Measurements from ENCODE around the gene PHC2. TPM values are rescaled to one million over a fixed set of nuclear protein-coding genes. Genes with fewer than 3 reads are reported as not detected.

PHC2 gene
- total and polyA plus RNA-seq, 8 donors: 70.8 to 140 (median 109) TPM

- no peak for DNase-seq
- Histone ChIP-seq H3K4me1 (peaks cover 71 to 87% (median 84%) of the 10 kb centered on the region in 4 donors), H3K27ac (peak overlapping the region; percentile 61 to 100 (median 99)), H3K9me3 (no peaks in the 10 kb centered on the region), H3K27me3 (no peaks in the 10 kb centered on the region), H3K36me3 (peaks cover 0 to 20% (median 6%) of the 10 kb centered on the region in 4 donors), H3K4me3 (peak overlapping the region in 2 of 4 donors; percentile 81 to 92)
- TF ChIP-seq POLR2A (IDR thresholded peaks at IDR 0.05) (no peak), EP300 (IDR thresholded peaks at IDR 0.05) (no peak), CTCF (IDR thresholded peaks at IDR 0.05) (no peak), POLR2AphosphoS5 (IDR thresholded peaks at IDR 0.05) (no peak)
- 27 to 41% (median 39%) methylated on average over 2 of the region's 2 CpGs for WGBS, 5 donors
- intact Hi-C loops (cut with DNase I; ENCODE audit: low total_unique reads): no loop called here
Observed at GRCh38 chr1:33344896-33345560, 85.9 kb downstream of the PHC2 start.

GRCh38 chr1:33343539-33343938 is 87.4 kb downstream of the PHC2 start:
- intact Hi-C loops (cut with DNase I; ENCODE audit: low total_unique reads): no loop called here
- Histone ChIP-seq H3K4me3 (peak overlapping the region in 1 of 4 donors; percentile 23), H3K9me3 (no peaks in the 10 kb centered on the region), H3K27me3 (no peaks in the 10 kb centered on the region), H3K36me3 (peaks cover 0 to 20% (median 6%) of the 10 kb centered on the region in 4 donors), H3K4me1 (peaks cover 86 to 100% (median 97%) of the 10 kb centered on the region in 4 donors), H3K27ac (peak overlapping the region; percentile 74 to 100 (median 99))
- TF ChIP-seq POLR2AphosphoS5 (IDR thresholded peaks at IDR 0.05) (peak in 2 of 3 donors; percentile 11 to 57), EP300 (IDR thresholded peaks at IDR 0.05) (no peak)
- DNase-seq: no peak
- 8 to 32% (median 21%) methylated on average over 5 of the region's 5 CpGs for WGBS, 5 donors

- H3K36me3 ChIP-seq: peaks cover 0 to 20% (median 6%) of the 10 kb centered on the region in 4 donors
- 14 to 23% (median 16%) methylated on average over 5 to 7 of the region's 7 CpGs for WGBS, 5 donors
- no peaks in the 10 kb centered on the region for H3K27me3 ChIP-seq
- TF ChIP-seq POLR2AphosphoS5 (IDR thresholded peaks at IDR 0.05) (peak; percentile 79 to 91 (median 80)), CTCF (IDR thresholded peaks at IDR 0.05) (no peak), POLR2A (IDR thresholded peaks at IDR 0.05) (no peak), EP300 (IDR thresholded peaks at IDR 0.05) (no peak)
- no peaks in the 10 kb centered on the region for H3K9me3 ChIP-seq
- intact Hi-C loops (cut with DNase I; ENCODE audit: low total_unique reads): no loop called here
- DNase-seq: peak; percentile 87 to 95
- H3K4me3 ChIP-seq: peak overlapping the region; percentile 2 to 43 (median 15)
- peak overlapping the region; percentile 62 to 100 (median 99) for H3K27ac ChIP-seq
- H3K4me1 ChIP-seq: peaks cover 98 to 100% (median 100%) of the 10 kb centered on the region in 4 donors
Observed at GRCh38 chr1:33342041-33342723, 88.7 kb downstream of the PHC2 start.

GRCh38 chr1:33341190-33341589 is 89.7 kb downstream of the PHC2 start:
- WGBS, 5 donors: 56 to 76% (median 70%) methylated on average over 6 of the region's 6 CpGs
- Histone ChIP-seq H3K9me3 (no peaks in the 10 kb centered on the region), H3K36me3 (peaks cover 0 to 20% (median 6%) of the 10 kb centered on the region in 4 donors), H3K27ac (peak overlapping the region; percentile 31 to 100 (median 99)), H3K4me1 (peaks cover 97 to 100% (median 100%) of the 10 kb centered on the region in 4 donors), H3K4me3 (peak overlapping the region in 2 of 4 donors; percentile 3 to 43), H3K27me3 (no peaks in the 10 kb centered on the region)
- TF ChIP-seq CTCF (IDR thresholded peaks at IDR 0.05) (no peak), POLR2AphosphoS5 (IDR thresholded peaks at IDR 0.05) (peak in 2 of 3 donors; percentile 21 to 47)
- intact Hi-C loops (cut with DNase I; ENCODE audit: low total_unique reads): no loop called here
- DNase-seq: no peak
